ENCODE measurements around the gene REC8. TPM values are rescaled to one million over a fixed set of nuclear protein-coding genes. Genes with fewer than 3 reads are reported as not detected.
A peak's percentile ranks its signal among the peaks of the same experiment; 100 is the strongest.

The REC8 gene
- total RNA-seq, 4 donors from 2014 or later: 9.5 to 54.3 (median 42.1) TPM

DNA sequence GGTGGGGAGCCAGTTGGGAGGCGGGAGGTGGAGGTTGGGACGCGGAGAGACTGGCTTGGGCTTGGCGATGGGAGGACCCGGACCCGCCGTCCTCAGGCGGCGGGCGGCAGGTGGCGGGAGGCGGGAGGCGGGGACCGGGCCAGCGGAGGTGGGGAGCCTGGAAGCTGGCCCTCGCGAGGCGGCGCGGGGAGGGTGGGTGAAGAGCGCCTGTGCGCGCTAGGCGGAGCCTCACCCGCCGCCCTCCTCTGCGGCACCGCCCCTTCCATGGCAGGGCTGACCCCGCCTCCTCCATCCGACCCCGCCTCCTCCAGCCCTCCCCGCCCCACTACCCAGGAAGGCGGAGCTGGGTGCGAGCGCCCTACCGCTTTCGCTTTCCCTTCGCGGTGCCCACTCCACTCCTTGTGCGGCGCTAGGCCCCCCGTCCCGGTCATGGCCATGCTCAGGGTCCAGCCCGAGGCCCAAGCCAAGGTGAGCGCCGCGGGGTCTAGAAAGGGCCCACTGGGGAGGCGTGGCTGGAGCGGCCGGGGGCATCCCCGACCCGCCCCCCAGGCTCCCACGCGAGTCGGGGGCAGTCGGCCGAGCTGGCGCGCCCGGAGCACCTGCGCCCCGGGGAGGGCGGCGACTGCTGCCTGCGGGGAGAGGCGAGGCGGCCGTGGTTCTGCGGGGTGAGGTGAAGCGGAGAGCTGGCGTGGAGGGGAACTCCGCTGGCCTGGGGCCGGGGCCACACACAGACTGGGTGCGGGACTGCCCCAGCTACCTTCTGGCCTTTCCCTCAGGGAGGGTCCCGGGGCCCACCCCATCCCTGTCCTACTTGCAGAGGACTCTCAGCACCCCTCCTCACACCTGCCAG, 35.8 kb upstream of the REC8 start, which contains the start of gene PSME1:
Gene PSME1, plus strand, starts transcription at position 361 of the 850 bp plus-strand sequence. Its CDS starts 69 bp downstream, at position 430.
- H3K4me1 ChIP-seq: peaks cover 4 to 7% of the 10 kb centered on the region in 2 donors
- peak; percentile 24 to 81 for TF ChIP-seq POLR2A (IDR thresholded peaks at IDR 0.05)
- TF ChIP-seq, protein P1, sequence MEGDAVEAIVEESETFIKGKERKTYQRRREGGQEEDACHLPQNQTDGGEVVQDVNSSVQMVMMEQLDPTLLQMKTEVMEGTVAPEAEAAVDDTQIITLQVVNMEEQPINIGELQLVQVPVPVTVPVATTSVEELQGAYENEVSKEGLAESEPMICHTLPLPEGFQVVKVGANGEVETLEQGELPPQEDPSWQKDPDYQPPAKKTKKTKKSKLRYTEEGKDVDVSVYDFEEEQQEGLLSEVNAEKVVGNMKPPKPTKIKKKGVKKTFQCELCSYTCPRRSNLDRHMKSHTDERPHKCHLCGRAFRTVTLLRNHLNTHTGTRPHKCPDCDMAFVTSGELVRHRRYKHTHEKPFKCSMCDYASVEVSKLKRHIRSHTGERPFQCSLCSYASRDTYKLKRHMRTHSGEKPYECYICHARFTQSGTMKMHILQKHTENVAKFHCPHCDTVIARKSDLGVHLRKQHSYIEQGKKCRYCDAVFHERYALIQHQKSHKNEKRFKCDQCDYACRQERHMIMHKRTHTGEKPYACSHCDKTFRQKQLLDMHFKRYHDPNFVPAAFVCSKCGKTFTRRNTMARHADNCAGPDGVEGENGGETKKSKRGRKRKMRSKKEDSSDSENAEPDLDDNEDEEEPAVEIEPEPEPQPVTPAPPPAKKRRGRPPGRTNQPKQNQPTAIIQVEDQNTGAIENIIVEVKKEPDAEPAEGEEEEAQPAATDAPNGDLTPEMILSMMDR (IDR thresholded peaks at IDR 0.05): peak in 1 of 4 experiments; percentile 6
- H3K27me3 ChIP-seq: no peaks in the 10 kb centered on the region
- intact Hi-C loops (cut with DNase I; ENCODE audit: low total_unique reads): no loop called here
- peak within 1 kb of the TSS; percentile 84 to 97 for H3K4me3 ChIP-seq
- peak; percentile 93 to 95 for DNase-seq
- H3K9me3 ChIP-seq: no peaks in the 10 kb centered on the region
- no peaks in the 10 kb centered on the region for H3K36me3 ChIP-seq
- H3K27ac ChIP-seq: peak within 1 kb of the TSS; percentile 90 to 95

DNA sequence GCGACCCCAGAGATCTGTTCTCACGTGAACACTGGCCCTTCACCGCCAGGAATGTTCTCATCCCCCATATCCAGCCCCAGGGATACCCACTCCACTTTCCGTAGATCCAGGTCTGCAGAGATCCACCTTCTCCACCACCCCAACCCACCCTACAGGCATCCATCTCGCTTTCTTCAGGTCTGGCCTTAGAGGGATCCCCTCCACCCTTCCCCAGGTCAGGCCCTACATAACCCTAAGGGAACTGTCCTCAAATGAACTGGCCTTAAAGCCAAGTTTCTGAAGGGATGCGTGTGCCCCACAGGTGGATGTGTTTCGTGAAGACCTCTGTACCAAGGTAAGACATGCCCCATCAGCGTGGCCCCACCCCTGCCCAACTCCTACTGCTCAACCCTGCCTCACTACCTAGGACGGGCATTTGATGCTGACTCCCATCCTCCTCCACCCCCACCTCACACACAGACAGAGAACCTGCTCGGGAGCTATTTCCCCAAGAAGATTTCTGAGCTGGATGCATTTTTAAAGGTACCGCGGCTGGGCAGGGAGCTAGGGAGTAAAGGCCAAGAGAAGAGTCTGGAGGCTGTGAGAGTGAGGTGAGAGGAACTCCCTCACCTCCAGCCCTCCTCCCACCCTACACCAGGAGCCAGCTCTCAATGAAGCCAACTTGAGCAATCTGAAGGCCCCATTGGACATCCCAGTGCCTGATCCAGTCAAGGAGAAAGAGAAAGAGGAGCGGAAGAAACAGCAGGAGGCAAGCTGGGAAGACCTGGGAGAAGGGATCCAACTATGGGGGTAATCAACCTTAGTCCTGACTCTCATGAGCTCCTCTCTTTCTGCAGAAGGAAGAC, 35.0 kb upstream of the REC8 start:
- no peaks in the 10 kb centered on the region for H3K27me3 ChIP-seq
- no peak for DNase-seq
- TF ChIP-seq, protein P1 (IDR thresholded peaks at IDR 0.05): no peak
- no peak for TF ChIP-seq POLR2A (IDR thresholded peaks at IDR 0.05)
- intact Hi-C loops (cut with DNase I; ENCODE audit: low total_unique reads): no loop called here
- peak overlapping the region; percentile 84 to 97 for H3K4me3 ChIP-seq
- no peaks in the 10 kb centered on the region for H3K36me3 ChIP-seq
- peak overlapping the region; percentile 90 to 95 for H3K27ac ChIP-seq
- no peaks in the 10 kb centered on the region for H3K9me3 ChIP-seq
- peaks cover 4 to 7% of the 10 kb centered on the region in 2 donors for H3K4me1 ChIP-seq

DNA sequence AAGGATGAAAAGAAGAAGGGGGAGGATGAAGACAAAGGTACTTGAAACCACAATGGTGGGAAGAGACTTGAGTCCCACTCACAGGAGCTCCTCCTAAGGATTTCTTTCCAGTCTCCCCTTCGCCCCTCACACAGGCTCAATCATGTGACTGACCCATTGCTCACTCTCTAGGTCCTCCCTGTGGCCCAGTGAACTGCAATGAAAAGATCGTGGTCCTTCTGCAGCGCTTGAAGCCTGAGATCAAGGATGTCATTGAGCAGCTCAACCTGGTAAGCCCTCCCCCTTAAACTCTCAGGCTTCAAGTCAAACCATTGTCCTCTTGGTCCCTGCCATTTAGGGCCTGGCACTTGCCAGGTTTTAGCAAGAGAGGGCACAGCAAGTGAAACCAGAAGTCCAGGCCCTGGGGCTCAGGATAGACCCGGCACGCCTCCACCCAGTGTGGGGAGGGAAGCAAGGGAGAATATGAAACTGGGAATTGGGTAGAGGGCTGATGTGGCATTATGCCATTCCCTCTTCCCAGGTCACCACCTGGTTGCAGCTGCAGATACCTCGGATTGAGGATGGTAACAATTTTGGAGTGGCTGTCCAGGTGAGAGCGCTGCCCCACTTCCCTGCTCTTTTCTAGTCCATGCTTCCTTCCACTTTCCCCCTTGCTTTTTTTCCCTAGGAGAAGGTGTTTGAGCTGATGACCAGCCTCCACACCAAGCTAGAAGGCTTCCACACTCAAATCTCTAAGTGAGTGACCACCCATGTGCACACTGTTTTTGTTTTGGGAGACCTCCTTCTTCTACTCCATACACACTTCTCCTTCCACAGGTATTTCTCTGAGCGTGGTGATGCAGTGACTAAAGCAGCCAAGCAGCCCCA, 34.1 kb upstream of the REC8 start:
- Histone ChIP-seq H3K4me1 (peaks cover 4 to 7% of the 10 kb centered on the region in 2 donors), H3K9me3 (no peaks in the 10 kb centered on the region)
- intact Hi-C loops (cut with DNase I; ENCODE audit: low total_unique reads): no loop called here

DNA sequence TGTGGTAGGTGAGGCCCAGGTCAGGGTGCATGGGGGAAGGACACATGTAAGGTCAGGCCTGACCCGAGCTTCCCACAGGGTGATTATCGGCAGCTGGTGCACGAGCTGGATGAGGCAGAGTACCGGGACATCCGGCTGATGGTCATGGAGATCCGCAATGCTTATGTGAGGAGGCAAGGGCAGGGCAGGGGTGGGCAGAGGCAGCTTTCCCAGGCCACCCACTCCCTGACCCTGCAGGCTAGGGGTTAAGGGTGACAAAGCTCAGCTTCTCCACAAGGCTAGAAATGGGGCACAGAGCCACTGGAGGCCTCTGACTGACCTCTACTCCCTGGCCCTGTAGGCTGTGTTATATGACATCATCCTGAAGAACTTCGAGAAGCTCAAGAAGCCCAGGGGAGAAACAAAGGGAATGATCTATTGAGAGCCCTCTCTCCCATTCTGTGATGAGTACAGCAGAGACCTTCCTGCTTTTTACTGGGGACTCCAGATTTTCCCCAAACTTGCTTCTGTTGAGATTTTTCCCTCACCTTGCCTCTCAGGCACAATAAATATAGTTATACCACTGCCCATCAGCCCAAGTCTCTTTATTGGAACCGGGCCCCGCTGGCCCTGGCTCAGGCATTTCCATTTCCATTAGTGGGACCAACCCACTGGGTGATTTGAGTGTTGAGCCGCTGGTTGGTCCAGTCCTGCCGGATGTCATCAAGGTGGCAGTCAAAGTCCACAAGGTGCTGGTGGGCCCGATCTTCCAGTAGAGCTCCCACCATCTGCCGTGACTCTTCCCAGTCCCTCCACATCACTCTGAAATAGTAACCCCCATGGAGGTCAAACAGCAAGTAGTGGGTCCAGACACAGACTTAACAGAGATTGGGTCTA, 33.2 kb upstream of the REC8 start:
- no peak for DNase-seq
- H3K4me1 ChIP-seq: peaks cover 4 to 7% of the 10 kb centered on the region in 2 donors
- H3K27ac ChIP-seq: no peak overlapping the region
- intact Hi-C loops (cut with DNase I; ENCODE audit: low total_unique reads): no loop called here
- H3K9me3 ChIP-seq: no peaks in the 10 kb centered on the region
- no peaks in the 10 kb centered on the region for H3K27me3 ChIP-seq
- H3K4me3 ChIP-seq: no peak overlapping the region
- TF ChIP-seq, protein P1 (IDR thresholded peaks at IDR 0.05): no peak
- no peak for TF ChIP-seq POLR2A (IDR thresholded peaks at IDR 0.05)
- no peaks in the 10 kb centered on the region for H3K36me3 ChIP-seq

More for the DNA sequence above, 34.1 kb upstream of the REC8 start:
- Histone ChIP-seq H3K4me3 (no peak overlapping the region), H3K36me3 (no peaks in the 10 kb centered on the region), H3K27me3 (no peaks in the 10 kb centered on the region), H3K27ac (peak overlapping the region; percentile 90 to 95)
- TF ChIP-seq, protein P1 (IDR thresholded peaks at IDR 0.05): no peak
- TF ChIP-seq POLR2A (IDR thresholded peaks at IDR 0.05): no peak
- no peak for DNase-seq

All from uterus (tissue), 4 donors.